WI38 (cell line): ENCODE data around the gene ITIH6.
"Not testable (repeated sequence)": the region's sequence is repeated elsewhere in the genome, so short reads cannot be mapped to it uniquely, and the experiment has no call there.

Experiments
- H3K4me3 ChIP-seq: 2 replicates; pipeline ENCODE4 v1.5.1; 2011; ENCODE audit warnings: low read depth, mild to moderate bottlenecking, control low read depth, low read length
- CTCF ChIP-seq: IDR thresholded peaks from 2 replicates; pipeline ENCODE4 v1.5.1; 2012; ENCODE audit warnings: low read depth, mild to moderate bottlenecking, control low read depth, low read length

The ITIH6 gene

GRCh38 chrX:54745676-54746075 lies 52.4 kb downstream of the ITIH6 start:
- no peak overlapping the region for H3K4me3 ChIP-seq
- TF ChIP-seq CTCF: no peak

GRCh38 chrX:54738567-54738966 lies 59.5 kb downstream of the ITIH6 start:
- H3K4me3 ChIP-seq: not testable (repeated sequence)

- H3K4me3 ChIP-seq: not testable (repeated sequence)
Measured at GRCh38 chrX:54736298-54736942, 61.6 kb downstream of the ITIH6 start.

- H3K4me3 ChIP-seq: no peak overlapping the region
Measured at GRCh38 chrX:54721424-54721823, 76.6 kb downstream of the ITIH6 start.

GRCh38 chrX:54715621-54716020 lies 82.4 kb downstream of the ITIH6 start:
- TF ChIP-seq CTCF: no peak
- no peak overlapping the region for H3K4me3 ChIP-seq

More at GRCh38 chrX:54721424-54721823, 76.6 kb downstream of the ITIH6 start:
- no peak for TF ChIP-seq CTCF

- TF ChIP-seq CTCF: no peak
- no peak overlapping the region for H3K4me3 ChIP-seq
Measured at GRCh38 chrX:54714424-54714823, 83.6 kb downstream of the ITIH6 start.

GRCh38 chrX:54711735-54712134 lies 86.3 kb downstream of the ITIH6 start:
- TF ChIP-seq CTCF: no peak
- no peak overlapping the region for H3K4me3 ChIP-seq

- TF ChIP-seq CTCF: no peak
- H3K4me3 ChIP-seq: no peak overlapping the region
Measured at GRCh38 chrX:54710920-54711319, 87.1 kb downstream of the ITIH6 start.
